GM10847 (cell line): ENCODE data around the gene ABCA3.

Experiments used
- POLR2A ChIP-seq: IDR thresholded peaks from 2 replicates; pipeline ENCODE4 v1.6.1; 2011; ENCODE audit not compliant: insufficient read length; ENCODE audit errors: extremely low read depth

The ABCA3 gene

GRCh38 chr16:2230376-2230775 is 110.2 kb downstream of the ABCA3 start:
- no peak for TF ChIP-seq POLR2A

- no peak for TF ChIP-seq POLR2A
Measured at GRCh38 chr16:2229632-2230250, 110.8 kb downstream of the ABCA3 start.

- no peak for TF ChIP-seq POLR2A
Measured at GRCh38 chr16:2229091-2229490, 111.4 kb downstream of the ABCA3 start.

- no peak for TF ChIP-seq POLR2A
Measured at GRCh38 chr16:2228161-2228824, 112.2 kb downstream of the ABCA3 start.

GRCh38 chr16:2226918-2227317 is 113.6 kb downstream of the ABCA3 start:
- TF ChIP-seq POLR2A, result no peak

- no peak for TF ChIP-seq POLR2A
Measured at GRCh38 chr16:2226245-2226793, 114.2 kb downstream of the ABCA3 start.
